ENCODE measurements around the gene YEATS4.
"Not testable (repeated sequence)": the region's sequence is repeated elsewhere in the genome, so short reads cannot be mapped to it uniquely, and the experiment has no call there.

DNA sequence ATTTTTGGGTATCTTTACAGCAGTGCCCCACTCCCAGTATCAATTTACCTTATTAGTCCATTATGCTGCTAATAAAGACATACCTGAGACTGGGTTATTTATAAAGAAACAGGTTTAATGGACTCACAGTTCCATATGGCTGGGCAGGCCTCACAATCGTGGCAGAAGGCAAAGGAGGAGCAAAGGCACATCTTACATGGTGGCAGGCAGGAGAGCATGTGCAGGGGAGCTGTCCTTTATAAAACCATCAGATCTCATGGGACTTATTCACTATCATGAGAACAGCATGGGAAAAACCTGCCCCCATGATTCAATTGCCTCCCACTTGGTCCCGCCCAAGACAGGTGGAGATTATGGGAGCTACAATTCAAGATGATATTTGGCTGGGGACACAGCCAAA is 42.3 kb upstream of the YEATS4 start:
- TF ChIP-seq, protein P1, sequence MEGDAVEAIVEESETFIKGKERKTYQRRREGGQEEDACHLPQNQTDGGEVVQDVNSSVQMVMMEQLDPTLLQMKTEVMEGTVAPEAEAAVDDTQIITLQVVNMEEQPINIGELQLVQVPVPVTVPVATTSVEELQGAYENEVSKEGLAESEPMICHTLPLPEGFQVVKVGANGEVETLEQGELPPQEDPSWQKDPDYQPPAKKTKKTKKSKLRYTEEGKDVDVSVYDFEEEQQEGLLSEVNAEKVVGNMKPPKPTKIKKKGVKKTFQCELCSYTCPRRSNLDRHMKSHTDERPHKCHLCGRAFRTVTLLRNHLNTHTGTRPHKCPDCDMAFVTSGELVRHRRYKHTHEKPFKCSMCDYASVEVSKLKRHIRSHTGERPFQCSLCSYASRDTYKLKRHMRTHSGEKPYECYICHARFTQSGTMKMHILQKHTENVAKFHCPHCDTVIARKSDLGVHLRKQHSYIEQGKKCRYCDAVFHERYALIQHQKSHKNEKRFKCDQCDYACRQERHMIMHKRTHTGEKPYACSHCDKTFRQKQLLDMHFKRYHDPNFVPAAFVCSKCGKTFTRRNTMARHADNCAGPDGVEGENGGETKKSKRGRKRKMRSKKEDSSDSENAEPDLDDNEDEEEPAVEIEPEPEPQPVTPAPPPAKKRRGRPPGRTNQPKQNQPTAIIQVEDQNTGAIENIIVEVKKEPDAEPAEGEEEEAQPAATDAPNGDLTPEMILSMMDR (conservative IDR thresholded peaks at IDR 0.05; ENCODE audit: low read depth in 2 of 2) = not testable (repeated sequence)
- not testable (repeated sequence) for TF ChIP-seq STAT1 (IDR thresholded peaks at IDR 0.05; ENCODE audit: unreplicated experiment); EZH2 (IDR thresholded peaks at IDR 0.05; ENCODE audit: low read depth, unreplicated experiment)
